H9 (cell line): ENCODE data around the gene NDST1. TPM values are rescaled to one million over a fixed set of nuclear protein-coding genes. Genes with fewer than 3 reads are reported as not detected.

ENCODE experiments used
- DNase-seq: peaks from one replicate; pipeline ENCODE4 v3.0.0-alpha.2; 2017
- H2AFZ ChIP-seq: one replicate; pipeline ENCODE4 v1.6.1; 2013; ENCODE audit warnings: mild to moderate bottlenecking, low read length, control low read depth, moderate library complexity
- H2AK5ac ChIP-seq: 2 replicates; pipeline ENCODE4 v1.6.1; 2013; ENCODE audit warnings: low read length, control low read depth, mixed read lengths; ENCODE audit not compliant: insufficient read length
- H2BK120ac ChIP-seq: one replicate; pipeline ENCODE4 v1.6.1; 2013; ENCODE audit warnings: low read depth, mild to moderate bottlenecking, low read length, control low read depth, inconsistent platforms; ENCODE audit not compliant: poor library complexity, severe bottlenecking
- H2BK12ac ChIP-seq: 2 replicates; pipeline ENCODE4 v1.6.1; 2013; ENCODE audit warnings: low read length, control low read depth, mixed read lengths, low read depth; ENCODE audit not compliant: insufficient read length
- H2BK15ac ChIP-seq: 2 replicates; pipeline ENCODE4 v1.6.1; 2013; ENCODE audit warnings: low read depth, low read length, control low read depth
- H2BK20ac ChIP-seq: one replicate; pipeline ENCODE4 v1.6.1; 2013; ENCODE audit warnings: low read depth, mild to moderate bottlenecking, low read length, control low read depth, inconsistent platforms; ENCODE audit not compliant: poor library complexity, severe bottlenecking
- H2BK5ac ChIP-seq: 2 replicates; pipeline ENCODE4 v1.6.1; 2013; ENCODE audit warnings: low read length, control low read depth, mixed read lengths; ENCODE audit not compliant: insufficient read length
- H3K14ac ChIP-seq: 2 replicates; pipeline ENCODE4 v1.6.1; 2013; ENCODE audit warnings: low read length, control low read depth; ENCODE audit not compliant: insufficient read depth
- H3K18ac ChIP-seq: 2 replicates; pipeline ENCODE4 v1.6.1; 2013; ENCODE audit warnings: low read depth, mild to moderate bottlenecking, mixed read lengths, low read length, control low read depth; ENCODE audit not compliant: insufficient read length
- H3K23ac ChIP-seq: 2 replicates; pipeline ENCODE4 v1.6.1; 2013; ENCODE audit warnings: low read length, control low read depth, mixed read lengths, low read depth; ENCODE audit not compliant: insufficient read length
- H3K23me2 ChIP-seq: 2 replicates; pipeline ENCODE4 v1.6.1; 2013; ENCODE audit warnings: low read depth, mild to moderate bottlenecking, mixed read lengths, low read length, control low read depth; ENCODE audit not compliant: insufficient read length, poor library complexity, severe bottlenecking
- H3K27ac ChIP-seq: 2 replicates; pipeline ENCODE4 v1.5.1; 2013; ENCODE audit warnings: low read length, control low read depth, mixed read lengths, low read depth; ENCODE audit not compliant: insufficient read length
- H3K27me3 ChIP-seq: 2 replicates; pipeline ENCODE4 v1.6.1; 2013; ENCODE audit warnings: low read length, control low read depth, inconsistent platforms; ENCODE audit not compliant: insufficient read depth
- H3K4ac ChIP-seq: 2 replicates; pipeline ENCODE4 v1.6.1; 2013; ENCODE audit warnings: low read depth, mild to moderate bottlenecking, control low read depth, inconsistent platforms, low read length, moderate library complexity
- H3K4me1 ChIP-seq: 2 replicates; pipeline ENCODE4 v1.6.1; 2013; ENCODE audit warnings: low read length, control low read depth, inconsistent platforms; ENCODE audit not compliant: insufficient read depth
- H3K4me2 ChIP-seq: 2 replicates; pipeline ENCODE4 v1.6.1; 2013; ENCODE audit warnings: low read length, control low read depth, mixed read lengths; ENCODE audit not compliant: insufficient read length, insufficient read depth
- H3K56ac ChIP-seq: 2 replicates; pipeline ENCODE4 v1.6.1; 2013; ENCODE audit warnings: low read depth, mild to moderate bottlenecking, mixed read lengths, low read length, control low read depth; ENCODE audit not compliant: insufficient read length
- H3K79me1 ChIP-seq: 2 replicates; pipeline ENCODE4 v1.6.1; 2013; ENCODE audit warnings: low read depth, mild to moderate bottlenecking, moderate library complexity, low read length, control low read depth, inconsistent platforms; ENCODE audit not compliant: insufficient read depth, poor library complexity, severe bottlenecking
- H3K79me2 ChIP-seq: 2 replicates; pipeline ENCODE4 v1.6.1; 2013; ENCODE audit warnings: low read length, control low read depth, inconsistent platforms; ENCODE audit not compliant: insufficient read depth
- H3K9ac ChIP-seq: 2 replicates; pipeline ENCODE4 v1.6.1; 2013; ENCODE audit warnings: low read length, control low read depth, mixed read lengths; ENCODE audit not compliant: insufficient read length; ENCODE audit errors: extremely low read depth
- H3K9me3 ChIP-seq: one replicate; pipeline ENCODE4 v1.6.1; 2013; ENCODE audit warnings: low read depth, low read length, inconsistent platforms; ENCODE audit not compliant: control insufficient read depth
- H3T11ph ChIP-seq: one replicate; pipeline ENCODE4 v1.6.1; 2013; ENCODE audit warnings: mild to moderate bottlenecking, low read length, control low read depth, inconsistent platforms
- H4K20me1 ChIP-seq: one replicate; pipeline ENCODE4 v1.6.1; 2013; ENCODE audit not compliant: control insufficient read depth, insufficient read length, insufficient read depth
- H4K5ac ChIP-seq: 2 replicates; pipeline ENCODE4 v1.6.1; 2013; ENCODE audit warnings: low read depth, mild to moderate bottlenecking, mixed read lengths, low read length, control low read depth; ENCODE audit not compliant: insufficient read length
- H4K8ac ChIP-seq: replicated peaks from 2 replicates; pipeline ENCODE4 v1.6.1; 2013; ENCODE audit warnings: low read length, control low read depth, mixed read lengths, low read depth; ENCODE audit not compliant: insufficient read length
- H4K91ac ChIP-seq: 2 replicates; pipeline ENCODE4 v1.6.1; 2013; ENCODE audit warnings: low read depth, mild to moderate bottlenecking, moderate library complexity, mixed read lengths, low read length, control low read depth; ENCODE audit not compliant: insufficient read length
- H3K27ac Mint-ChIP-seq, 3 experiments: 2 replicates in 2 of 3; 3 replicates in 1 of 3; pipeline ENCODE4 v1.8.0; 2020 to 2021; ENCODE audit warnings: mixed read lengths in 3 of 3, mild to moderate bottlenecking in 1 of 3, moderate library complexity in 1 of 3
- H3K27me3 Mint-ChIP-seq: 2 replicates; pipeline ENCODE4 v1.8.0; 2021; ENCODE audit warnings: low read depth, mild to moderate bottlenecking, moderate library complexity, mixed read lengths
- H3K36me3 Mint-ChIP-seq, 3 experiments: 2 replicates in 2 of 3; 3 replicates in 1 of 3; pipeline ENCODE4 v1.8.0; 2020 to 2021; ENCODE audit warnings: low read depth in 3 of 3, mixed read lengths in 3 of 3; ENCODE audit not compliant: insufficient read depth in 1 of 3
- H3K4me1 Mint-ChIP-seq, 2 experiments: 2 replicates each; pipeline ENCODE4 v1.8.0; 2020; ENCODE audit warnings: mixed read lengths in 2 of 2
- H3K4me3 Mint-ChIP-seq, 2 experiments: 2 replicates in 1 of 2; 3 replicates in 1 of 2; pipeline ENCODE4 v1.8.0; 2020 to 2021; ENCODE audit warnings: mild to moderate bottlenecking in 2 of 2, mixed read lengths in 2 of 2, moderate library complexity in 1 of 2
- H3K9me3 Mint-ChIP-seq, 2 experiments: 2 replicates in 1 of 2; 3 replicates in 1 of 2; pipeline ENCODE4 v1.8.0; 2020; ENCODE audit warnings: mild to moderate bottlenecking in 2 of 2, mixed read lengths in 2 of 2, moderate library complexity in 1 of 2
- CTCF ChIP-seq: fragments of 200-600 bp; sonication (generic); conservative IDR thresholded peaks from 3 replicates; pipeline ENCODE4 v1.8.0; 2021; ENCODE audit warnings: antibody characterized with exemption, mild to moderate bottlenecking
- total RNA-seq: library from RNA; stranded (reverse); gene quantifications from 2 replicates; pipeline ENCODE4 v1.2.1, GENCODE V29; 2021

Gene NDST1
- total RNA-seq, 1 experiment from 2014 or later: 65.5 TPM

GRCh38 chr5:150498971-150499370, 9.0 kb upstream of the NDST1 start:
- Mint-ChIP-seq H3K9me3 (no peaks in the 10 kb centered on the region), H3K27me3 (no peaks in the 10 kb centered on the region), H3K36me3 (peaks cover 2 to 14% (median 5%) of the 10 kb centered on the region in 3 experiments; a peak in 5 of 7 replicates), H3K27ac (peak overlapping the region; percentile 78 to 97 (median 93); a peak in 6 of 7 replicates), H3K4me3 (peak overlapping the region in 1 of 2 experiments; percentile 56; a peak in 1 of 5 replicates), H3K4me1 (peaks cover 56 to 61% of the 10 kb centered on the region in 2 experiments)
- H3K4ac ChIP-seq: no peak overlapping the region
- no peaks in the 10 kb centered on the region for H3K9me3 ChIP-seq
- H3K18ac ChIP-seq: no peak overlapping the region
- no peak overlapping the region for H2AFZ ChIP-seq
- peaks cover 10% of the 10 kb centered on the region for H3K79me1 ChIP-seq
- no peak overlapping the region for H2BK12ac ChIP-seq
- no peak overlapping the region for H2AK5ac ChIP-seq
- no peak for DNase-seq
- no peak overlapping the region for H2BK15ac ChIP-seq
- H2BK5ac ChIP-seq: no peak overlapping the region
- H3K27ac ChIP-seq: no peak overlapping the region
- H2BK20ac ChIP-seq: no peak overlapping the region
- H2BK120ac ChIP-seq: no peak overlapping the region
- no peak overlapping the region for H3K56ac ChIP-seq
- no peak overlapping the region for H3T11ph ChIP-seq
- H3K23me2 ChIP-seq: no peaks in the 10 kb centered on the region
- peaks cover 15% of the 10 kb centered on the region; the same call in 1 of the 2 replicates for H3K79me2 ChIP-seq
- TF ChIP-seq CTCF: no peak
- H3K14ac ChIP-seq: no peak overlapping the region
- no peak overlapping the region for H3K9ac ChIP-seq
- no peak overlapping the region for H4K8ac ChIP-seq
- no peaks in the 10 kb centered on the region for H4K20me1 ChIP-seq
- peaks cover 8% of the 10 kb centered on the region for H3K4me1 ChIP-seq
- H3K23ac ChIP-seq: no peak overlapping the region
- H3K27me3 ChIP-seq: no peaks in the 10 kb centered on the region
- H4K5ac ChIP-seq: no peak overlapping the region
- no peak overlapping the region for H4K91ac ChIP-seq
- no peak overlapping the region for H3K4me2 ChIP-seq
